H1 (cell line): ENCODE results near the gene TP53TG3C. TPM values are rescaled to one million over a fixed set of nuclear protein-coding genes. Genes with fewer than 3 reads are reported as not detected.
"Not testable (repeated sequence)": the region's sequence is repeated elsewhere in the genome, so short reads cannot be mapped to it uniquely, and the experiment has no call there.

Experiments
- CTCF ChIA-PET: fragments of 300-600 bp; sonication (Branson Sonifier 250); formaldehyde crosslinking; loops from one replicate; lab custom pipeline; 2021; ENCODE audit not compliant: partially characterized antibody; lab: Charles Lee
- POLR2A ChIA-PET: fragments of 300-600 bp; sonication (Branson Sonifier 250); formaldehyde crosslinking; loops from one replicate; lab custom pipeline; 2021; ENCODE audit warnings: inconsistent platforms; ENCODE audit not compliant: partially characterized antibody; lab: Charles Lee
- DNase-seq, 2 experiments: peaks; one replicate each; pipeline versions ENCODE4 v3.0.0 to v3.0.0-alpha.2; 2010 to 2022; ENCODE audit warnings: low spot score in 2 of 2, low read depth in 1 of 2, mixed read lengths in 1 of 2
- FAIRE-seq: peaks from 2 replicates; lab custom pipeline; 2011; peaks lifted over from hg19 to GRCh38; lab: Jason Lieb, UNC
- H2AFZ ChIP-seq: 2 replicates; pipeline ENCODE4 v1.8.1; 2012; ENCODE audit warnings: low read length, inconsistent platforms
- H2AK5ac ChIP-seq: 2 replicates; pipeline ENCODE4 v1.6.1; 2013; ENCODE audit warnings: low read depth, low read length
- H2BK120ac ChIP-seq: replicated peaks from 2 replicates; pipeline ENCODE3; 2013; ENCODE audit warnings: low read depth, low read length, inconsistent platforms
- H2BK12ac ChIP-seq: 2 replicates; pipeline ENCODE4 v1.6.1; 2013; ENCODE audit warnings: low read depth, low read length
- H2BK15ac ChIP-seq: 2 replicates; pipeline ENCODE4 v1.6.1; 2013; ENCODE audit warnings: low read length
- H2BK20ac ChIP-seq: 2 replicates; pipeline ENCODE4 v1.6.1; 2013; ENCODE audit warnings: low read length
- H2BK5ac ChIP-seq: 2 replicates; pipeline ENCODE4 v1.6.1; 2013; ENCODE audit warnings: low read depth, low read length
- H3K14ac ChIP-seq: 2 replicates; pipeline ENCODE4 v1.6.1; 2013; ENCODE audit warnings: inconsistent platforms; ENCODE audit not compliant: insufficient read length
- H3K18ac ChIP-seq: 2 replicates; pipeline ENCODE4 v1.6.1; 2013; ENCODE audit warnings: low read length; ENCODE audit errors: extremely low read depth
- H3K23ac ChIP-seq: 2 replicates; pipeline ENCODE4 v1.6.1; 2013; ENCODE audit warnings: inconsistent platforms; ENCODE audit not compliant: insufficient read length
- H3K23me2 ChIP-seq: 2 replicates; pipeline ENCODE4 v1.6.1; 2013; ENCODE audit warnings: low read depth, low read length
- H3K27ac ChIP-seq: 2 replicates; pipeline ENCODE4 v1.6.1; 2011; ENCODE audit warnings: low read depth, low read length, inconsistent platforms
- H3K27me3 ChIP-seq, 4 experiments: replicated peaks in 1 of 4; 1 replicate in 1 of 4; 2 replicates in 3 of 4; pipeline versions ENCODE4 v1.6.1 to v1.8.1; 2011 to 2013; ENCODE audit warnings: low read length in 3 of 4, mild to moderate bottlenecking in 3 of 4, inconsistent platforms in 2 of 4, mixed read lengths in 2 of 4, moderate library complexity in 1 of 4; ENCODE audit not compliant: control insufficient read depth in 3 of 4, insufficient read depth in 3 of 4; ENCODE audit errors: extremely low read depth in 1 of 4
- H3K36me3 ChIP-seq, 4 experiments: 2 replicates each; pipeline versions ENCODE4 v1.6.1 to v1.8.1; 2011 to 2013; ENCODE audit warnings: mild to moderate bottlenecking in 4 of 4, low read length in 3 of 4, moderate library complexity in 2 of 4, control low read depth in 1 of 4, inconsistent platforms in 1 of 4; ENCODE audit not compliant: insufficient read depth in 4 of 4, control insufficient read depth in 2 of 4
- H3K4ac ChIP-seq: replicated peaks from 2 replicates; pipeline ENCODE3; 2013; ENCODE audit warnings: low read length, low read depth, mixed read lengths, inconsistent platforms; ENCODE audit not compliant: insufficient read length
- H3K4me1 ChIP-seq, 4 experiments: replicated peaks in 1 of 4; 1 replicate in 1 of 4; 2 replicates in 3 of 4; pipeline versions ENCODE4 v1.6.1 to v1.8.1; 2011 to 2013; ENCODE audit warnings: low read length in 3 of 4, inconsistent platforms in 2 of 4, mixed read lengths in 1 of 4; ENCODE audit not compliant: insufficient read depth in 4 of 4, control insufficient read depth in 3 of 4
- H3K4me2 ChIP-seq, 2 experiments: 2 replicates each; pipeline versions ENCODE4 v1.6.1 to v1.8.1; 2011 to 2013; ENCODE audit warnings: low read depth in 2 of 2, low read length in 2 of 2, control low read depth in 1 of 2, inconsistent platforms in 1 of 2, mild to moderate bottlenecking in 1 of 2; ENCODE audit not compliant: insufficient read depth in 1 of 2
- H3K4me3 ChIP-seq, 4 experiments: fragments of 200-600, 300-600 bp in 1 of 4; sonication (generic), shearing (Covaris generic), sonication (Bioruptor Twin) in 1 of 4; 2 replicates each; pipeline versions ENCODE4 v1.5.1 to v1.8.1; 2011 to 2016; ENCODE audit warnings: low read length in 4 of 4, low read depth in 3 of 4, control low read depth in 2 of 4, inconsistent platforms in 2 of 4, mild to moderate bottlenecking in 2 of 4, mixed read lengths in 1 of 4, moderate library complexity in 1 of 4; ENCODE audit not compliant: insufficient read depth in 2 of 4; ENCODE audit errors: extremely low read depth in 1 of 4
- H3K56ac ChIP-seq: replicated peaks from 2 replicates; pipeline ENCODE3; 2013; ENCODE audit warnings: low read depth, mild to moderate bottlenecking, mixed read lengths, low read length, inconsistent platforms; ENCODE audit not compliant: insufficient read length
- H3K79me1 ChIP-seq: 2 replicates; pipeline ENCODE4 v1.6.1; 2013; ENCODE audit warnings: low read depth, low read length, control low read depth
- H3K79me2 ChIP-seq, 2 experiments: 2 replicates each; pipeline versions ENCODE4 v1.6.1 to v1.8.1; 2012 to 2013; ENCODE audit warnings: low read length in 2 of 2, mild to moderate bottlenecking in 2 of 2, inconsistent platforms in 1 of 2; ENCODE audit not compliant: insufficient read depth in 2 of 2, control insufficient read depth in 1 of 2
- H3K9ac ChIP-seq, 4 experiments: replicated peaks in 1 of 4; 1 replicate in 1 of 4; 2 replicates in 3 of 4; pipeline versions ENCODE4 v1.6.1 to v1.8.1; 2011 to 2013; ENCODE audit warnings: low read depth in 3 of 4, low read length in 3 of 4, control low read depth in 2 of 4, mild to moderate bottlenecking in 2 of 4, moderate library complexity in 2 of 4, inconsistent platforms in 1 of 4; ENCODE audit errors: extremely low read depth in 1 of 4
- H3K9me3 ChIP-seq, 2 experiments: 2 replicates each; pipeline versions ENCODE4 v1.6.1 to v1.8.1; 2012 to 2013; ENCODE audit warnings: mild to moderate bottlenecking in 2 of 2, moderate library complexity in 2 of 2, control low read depth in 1 of 2, inconsistent platforms in 1 of 2, low read depth in 1 of 2, low read length in 1 of 2, mixed read lengths in 1 of 2; ENCODE audit not compliant: insufficient read depth in 2 of 2
- H4K20me1 ChIP-seq, 2 experiments: replicated peaks in 1 of 2; 2 replicates each; pipeline versions ENCODE3 to v1.8.1; 2011 to 2013; ENCODE audit warnings: inconsistent platforms in 2 of 2, low read length in 2 of 2, mild to moderate bottlenecking in 1 of 2; ENCODE audit not compliant: insufficient read depth in 2 of 2, control insufficient read depth in 1 of 2
- H4K5ac ChIP-seq: 2 replicates; pipeline ENCODE4 v1.6.1; 2013; ENCODE audit warnings: low read length, low read depth, mixed read lengths, inconsistent platforms; ENCODE audit not compliant: insufficient read length
- H4K8ac ChIP-seq: 2 replicates; pipeline ENCODE4 v1.8.0; 2013; ENCODE audit warnings: mild to moderate bottlenecking, moderate library complexity, low read length, inconsistent platforms; ENCODE audit not compliant: insufficient read depth; ENCODE audit errors: extremely low read depth
- H4K91ac ChIP-seq: replicated peaks from 2 replicates; pipeline ENCODE3; 2013; ENCODE audit warnings: low read length, mixed read lengths, inconsistent platforms; ENCODE audit not compliant: insufficient read length
- WGBS, 2 experiments: shearing (Covaris generic) in 1 of 2; methylation state at CpG; one replicate each; pipeline versions ENCODE4 v1.1.6 to v1.1.7; 2013 to 2015; ENCODE audit warnings: low lambda C conversion rate in 2 of 2, mixed read lengths in 2 of 2, inconsistent platforms in 1 of 2, low coverage in 1 of 2, missing lambda C conversion rate in 1 of 2; ENCODE audit not compliant: insufficient replicate concordance in 2 of 2, insufficient coverage in 1 of 2, insufficient read length in 1 of 2; ENCODE audit errors: extremely low coverage in 1 of 2, missing lambda C conversion rate in 1 of 2; 5-methylcytosine and 5-hydroxymethylcytosine counted together
- long read RNA-seq, 2 experiments: library from RNA in 1 of 2; library from capped mRNA in 1 of 2; stranded (forward); transcript quantifications; one replicate each; pipeline ENCODE4 v2.0.0, GENCODE V29; 2021; ENCODE audit warnings: inconsistent platforms in 1 of 2
- polyA minus RNA-seq, 3 experiments: library from RNA; depleted of rRNA, polyadenylated mRNA; stranded (reverse); fragments of >200 nt; gene quantifications; 1 replicate in 2 of 3; 2 replicates in 1 of 3; pipeline ENCODE4 v1.2.3, GENCODE V29; 2011
- polyA plus RNA-seq, 7 experiments: library from polyadenylated mRNA; depleted of rRNA in 3 of 7; stranded (reverse) in 5 of 7; unstranded in 2 of 7; fragments of >200 nt in 5 of 7; fragments of 200-250 nt in 2 of 7; gene quantifications; 1 replicate in 5 of 7; 2 replicates in 1 of 7; 4 replicates in 1 of 7; pipeline versions ENCODE4 v1.2.1 to v1.2.3, GENCODE V29; 2011 to 2013; ENCODE audit warnings: missing spikeins in 2 of 7, mixed read lengths in 2 of 7
- small RNA-seq: library from polyadenylated mRNA; stranded (forward); fragments of <200 nt; extraction: miRNeasy Mini kit (QIAGEN cat#:217004); gene quantifications from one replicate; pipeline ENCODE3, GENCODE V24; 2013; ENCODE audit not compliant: insufficient read depth
- total RNA-seq: library from RNA; stranded (reverse); fragmentation: NEBNext Ultra II Directional; extraction: Animal tissue kit (Norgen Biotek cat#: 25700); gene quantifications from 2 replicates; pipeline ENCODE4 v1.2.1, GENCODE V29; 2021

The TP53TG3C gene, protein sequence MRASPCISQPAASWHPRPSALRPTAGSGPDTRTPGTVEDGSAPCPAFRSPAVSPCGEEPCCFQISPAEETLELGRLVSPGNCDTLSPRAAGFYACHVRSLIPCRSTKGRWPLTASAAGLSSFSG
- total RNA-seq (not detected in 2 replicates), polyA plus RNA-seq (2011; rRNA removed) (not detected in 2 replicates), polyA minus RNA-seq (2011; rRNA and poly(A)+ RNA removed) (not detected in 2 replicates)
- polyA plus RNA-seq (2011; cell fraction: cytosol; rRNA removed): not detected
- polyA plus RNA-seq (2011; cell fraction: nucleus; rRNA removed): not detected
- not detected in 4 replicates for polyA plus RNA-seq (2012, experiment 1 of 2)
- not detected for polyA plus RNA-seq (2012, experiment 2 of 2)
- not detected for polyA plus RNA-seq (2013, experiment 1 of 2)
- not detected for polyA plus RNA-seq (2013, experiment 2 of 2)
- not detected for polyA minus RNA-seq (2011; cell fraction: cytosol; rRNA and poly(A)+ RNA removed)
- not detected for polyA minus RNA-seq (2011; cell fraction: nucleus; rRNA and poly(A)+ RNA removed)
- long read RNA-seq, experiment 1: 0 reads
- long read RNA-seq, experiment 2: 0 reads

DNA sequence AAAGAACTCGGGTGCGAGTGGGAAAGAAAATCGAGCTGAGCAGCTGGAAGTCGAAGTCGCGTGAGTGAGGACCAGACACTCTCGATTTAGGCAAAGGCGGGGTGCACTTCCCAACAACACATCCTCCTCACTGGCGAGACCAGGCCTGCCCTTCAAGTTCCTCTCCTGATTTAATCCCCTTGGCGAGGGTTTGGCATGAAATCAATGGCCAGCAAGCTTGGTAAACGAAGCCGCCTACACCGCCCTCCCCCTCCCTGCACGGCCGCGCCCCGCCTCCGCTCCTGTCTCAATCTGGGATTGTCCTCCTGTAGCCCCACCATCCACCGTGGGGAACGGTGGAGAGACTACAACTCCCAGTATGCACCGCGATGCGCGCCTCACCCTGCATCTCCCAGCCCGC lies at the start of gene TP53TG3C:
TSS of gene TP53TG3C (plus strand) at position 301 of the 400 bp plus-strand sequence. CDS start at position 369, 68 bp downstream.
- H3K18ac ChIP-seq, H2BK12ac ChIP-seq, H2BK120ac ChIP-seq, H3K56ac ChIP-seq, H3K27me3 ChIP-seq, H3K36me3 ChIP-seq, H3K27ac ChIP-seq, H4K5ac ChIP-seq, POLR2A ChIA-PET, H3K14ac ChIP-seq, H2AK5ac ChIP-seq, H2BK5ac ChIP-seq, H3K23me2 ChIP-seq, H2AFZ ChIP-seq, H3K23ac ChIP-seq, DNase-seq, H2BK20ac ChIP-seq, CTCF ChIA-PET, H2BK15ac ChIP-seq, H3K4me1 ChIP-seq, H4K20me1 ChIP-seq, FAIRE-seq, H4K8ac ChIP-seq, H4K91ac ChIP-seq, H3K4me3 ChIP-seq, H3K9ac ChIP-seq, H3K9me3 ChIP-seq, H3K4ac ChIP-seq, H3K79me2 ChIP-seq, H3K4me2 ChIP-seq, H3K79me1 ChIP-seq: not testable (repeated sequence)
- WGBS, 2 experiments: no CpG with 5 or more reads among the region's 25 CpGs

Small RNAs within 50 kb of the gene (small RNA-seq; reads per million reads assigned to genes)
- not detected for gene AC138869.1

Other genes with a start within 250 kb of the TP53TG3C start
- not detected in 2 replicates for gene TP53TG3E, start 110.1 kb downstream of the TP53TG3C start, total RNA-seq
- not detected in 2 replicates for gene TP53TG3E, start 110.1 kb downstream of the TP53TG3C start, polyA plus RNA-seq (2011; rRNA removed)
- gene TP53TG3B, start 166.6 kb downstream of the TP53TG3C start, total RNA-seq: not detected in 2 replicates
- gene TP53TG3B, start 166.6 kb downstream of the TP53TG3C start, polyA plus RNA-seq (2011; rRNA removed): not detected in 2 replicates